HG03565 (cell line): Measurements from ENCODE around the gene CPD.
"Not testable (repeated sequence)": the region's sequence is repeated elsewhere in the genome, so short reads cannot be mapped to it uniquely, and the experiment has no call there.

Experiments
- ATAC-seq: cut with Tn5 transposase; IDR thresholded peaks from one replicate; pipeline ENCODE4 v1.9.1; 2021; ENCODE audit warnings: mild to moderate bottlenecking, moderate library complexity; ENCODE audit not compliant: unreplicated experiment

Gene CPD

DNA sequence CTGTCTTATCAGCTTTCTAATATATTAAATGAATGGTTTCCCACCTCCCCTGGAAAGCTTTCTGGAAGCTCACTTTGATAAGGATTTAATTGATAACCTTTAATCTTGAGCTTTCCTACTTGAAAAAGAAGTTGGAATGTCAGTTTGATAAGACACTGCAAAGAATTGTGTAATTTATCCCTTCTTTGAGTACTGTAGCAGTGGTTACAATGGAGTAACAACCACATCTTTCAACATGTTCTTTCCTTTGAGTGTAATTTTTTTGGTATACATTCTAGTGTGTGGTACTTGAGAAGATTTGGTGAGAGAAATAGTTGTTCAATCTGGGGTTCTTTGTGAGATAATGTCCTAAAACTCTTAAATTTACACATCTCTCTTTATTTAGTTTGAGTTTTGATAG lies 43.4 kb downstream of the CPD start:
- no peak for ATAC-seq

GRCh38 chr17:30424471-30424870 lies 45.7 kb downstream of the CPD start:
- ATAC-seq = no peak

GRCh38 chr17:30426292-30426691 lies 47.6 kb downstream of the CPD start:
- ATAC-seq = no peak

GRCh38 chr17:30427611-30428010 lies 48.9 kb downstream of the CPD start:
- no peak for ATAC-seq

- ATAC-seq = no peak
Measured at GRCh38 chr17:30429155-30429554, 50.4 kb downstream of the CPD start.

DNA sequence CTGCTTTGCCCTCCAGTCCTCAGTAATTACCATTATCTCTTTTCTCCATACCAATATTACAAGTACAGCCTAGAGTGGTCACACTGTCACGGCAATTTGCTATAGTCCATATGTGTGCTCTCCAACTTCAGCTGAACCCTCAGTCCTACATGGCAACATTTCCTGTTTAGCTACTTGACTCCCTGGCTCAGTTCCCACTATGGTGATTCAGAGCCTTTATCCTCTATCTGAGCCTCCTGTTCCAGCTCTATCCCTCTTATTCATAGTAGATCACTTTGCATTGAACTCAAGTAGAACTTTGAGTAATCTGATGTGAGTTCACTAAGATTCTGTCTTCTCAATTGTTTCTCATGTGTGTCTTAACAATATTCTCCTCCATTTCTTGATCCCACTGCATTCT lies 54.8 kb downstream of the CPD start:
- ATAC-seq = no peak

- no peak for ATAC-seq
Measured at GRCh38 chr17:30436729-30437128, 58.0 kb downstream of the CPD start.

DNA sequence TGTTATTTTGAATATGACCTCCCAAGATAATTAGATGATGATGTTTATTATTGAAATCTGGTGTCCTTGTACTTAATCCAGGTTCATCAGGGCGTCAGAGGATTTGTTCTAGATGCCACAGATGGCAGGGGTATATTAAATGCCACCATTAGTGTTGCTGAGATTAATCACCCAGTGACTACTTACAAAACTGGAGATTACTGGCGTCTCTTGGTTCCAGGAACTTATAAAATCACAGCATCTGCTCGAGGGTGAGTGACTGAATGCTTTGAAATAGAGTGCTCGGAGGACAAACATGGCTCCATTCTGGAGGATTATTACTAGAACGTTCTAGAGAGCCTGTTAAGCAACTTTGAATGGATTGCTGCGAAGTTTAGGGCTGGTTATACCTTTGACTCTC lies 65.0 kb downstream of the CPD start:
- ATAC-seq = no peak

- not testable (repeated sequence) for ATAC-seq
Measured at GRCh38 chr17:30446640-30447039, 67.9 kb downstream of the CPD start.

GRCh38 chr17:30449480-30449879 lies 70.8 kb downstream of the CPD start:
- no peak for ATAC-seq

GRCh38 chr17:30450125-30451027 lies 71.6 kb downstream of the CPD start:
- ATAC-seq = no peak

GRCh38 chr17:30454635-30455034 lies 75.9 kb downstream of the CPD start:
- ATAC-seq = no peak

DNA sequence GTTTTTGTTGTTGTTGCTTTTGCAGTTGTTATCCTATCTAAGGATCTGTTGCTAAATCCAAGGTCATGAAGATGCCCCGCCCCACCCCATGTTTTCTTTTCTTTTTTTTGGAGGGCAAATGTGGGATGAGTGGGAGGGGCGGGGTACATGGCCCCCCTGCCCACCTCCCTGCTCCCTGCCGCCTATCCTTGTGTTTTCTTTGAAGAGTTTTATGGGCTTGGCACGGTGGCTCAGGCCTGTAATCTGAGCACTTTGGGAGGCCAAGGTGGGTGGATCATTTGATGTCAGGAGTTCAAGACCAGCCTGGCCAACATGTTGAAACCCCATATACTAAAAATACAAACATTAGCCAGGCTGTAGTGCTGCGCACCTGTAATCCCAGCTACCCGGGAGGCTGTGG lies 79.6 kb downstream of the CPD start:
- no peak for ATAC-seq

- not testable (repeated sequence) for ATAC-seq
Measured at GRCh38 chr17:30458797-30459413, 80.2 kb downstream of the CPD start.

- ATAC-seq = no peak
Measured at GRCh38 chr17:30468465-30468864, 89.7 kb downstream of the CPD start.

GRCh38 chr17:30472238-30472890 lies 93.6 kb downstream of the CPD start:
- no peak for ATAC-seq

GRCh38 chr17:30475206-30475605 lies 96.5 kb downstream of the CPD start:
- no peak for ATAC-seq

- peak; percentile 7 for ATAC-seq
Measured at GRCh38 chr17:30476726-30477082, 98.0 kb downstream of the CPD start.

DNA sequence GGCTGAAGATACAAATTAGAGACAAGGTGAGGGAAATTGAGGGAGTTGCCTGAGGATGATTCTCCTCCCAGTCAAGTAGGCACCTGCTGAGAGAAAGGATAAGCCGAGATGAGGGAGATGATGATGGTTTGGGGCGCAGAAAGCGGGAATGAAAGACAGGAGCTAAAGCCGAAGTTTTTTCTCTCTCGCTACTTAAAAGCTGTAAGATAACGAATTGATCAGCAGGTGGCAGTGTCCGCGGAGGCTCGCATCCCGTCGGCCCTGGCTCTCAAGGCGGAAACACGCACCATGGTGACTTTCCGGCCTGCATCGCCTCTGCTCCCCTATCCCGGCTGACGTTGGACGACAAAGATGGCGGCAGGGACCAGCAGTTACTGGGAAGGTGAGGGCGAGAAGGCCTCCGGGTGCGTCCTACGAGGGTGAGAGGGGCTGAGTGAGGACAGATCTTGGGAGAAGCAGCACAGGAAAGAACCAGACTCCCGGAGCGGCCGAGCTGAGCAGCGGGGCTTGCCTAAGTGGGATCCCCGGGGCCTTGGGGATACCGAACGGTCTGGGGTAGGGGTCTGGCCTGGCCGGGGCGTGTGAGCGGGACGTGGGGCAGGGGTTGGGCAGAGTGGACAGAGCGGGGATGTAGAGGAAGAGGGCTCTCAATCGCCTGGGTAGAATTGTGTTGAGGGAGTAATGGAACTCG lies 98.5 kb downstream of the CPD start, which contains the start of gene GOSR1:
GOSR1 (plus strand) TSS at position 326 of the 691 bp plus-strand sequence; CDS start at position 352, 26 bp downstream.
- peak; percentile 81 for ATAC-seq

DNA sequence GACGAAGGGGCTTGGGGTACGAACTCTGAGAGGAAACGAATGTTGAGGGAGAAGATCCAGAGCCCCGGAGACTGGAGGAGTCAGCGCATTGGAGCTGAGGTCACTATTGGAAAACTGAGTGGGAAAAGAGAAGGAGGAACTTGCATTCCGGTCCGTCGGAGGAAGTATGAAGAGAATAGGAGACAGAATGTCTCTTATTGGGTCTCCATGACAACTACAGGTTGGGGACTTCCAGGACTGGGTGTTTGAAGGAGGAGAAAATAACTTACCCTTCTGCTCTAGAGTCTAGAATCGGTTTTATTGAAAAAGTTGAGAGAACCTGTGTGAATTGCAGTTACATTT lies 99.0 kb downstream of the CPD start:
- ATAC-seq = no peak

DNA sequence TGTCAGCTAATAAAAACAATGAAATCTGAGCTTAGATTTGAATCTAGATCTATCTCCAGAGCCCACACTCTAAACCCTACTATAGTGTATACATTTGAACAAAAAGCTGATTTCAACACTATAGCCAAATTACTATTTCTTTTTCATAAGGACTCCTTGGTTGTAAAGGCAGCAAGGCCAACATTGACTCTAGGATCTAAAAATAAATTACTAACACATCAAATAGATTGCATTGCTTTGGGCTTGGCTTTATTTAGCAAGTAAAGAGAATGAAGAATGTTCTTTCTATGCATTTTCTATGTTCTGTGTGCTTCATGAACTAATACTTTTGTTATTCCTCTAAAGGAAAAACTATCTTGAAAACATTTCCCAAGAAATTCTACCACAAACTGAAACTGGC lies 103.8 kb downstream of the CPD start:
- no peak for ATAC-seq
